NCI-H460 (cell line): ENCODE results near the gene POC1A. TPM values are rescaled to one million over a fixed set of nuclear protein-coding genes. Genes with fewer than 3 reads are reported as not detected.

ENCODE experiments used
- DNase-seq: peaks from one replicate; pipeline ENCODE4 v3.0.0-alpha.2; 2016; ENCODE audit warnings: low read depth; ENCODE audit errors: extremely low read depth
- total RNA-seq: library from RNA; depleted of rRNA; stranded (reverse); fragments of >200 nt; shearing (Covaris generic); gene quantifications from 2 replicates; pipeline ENCODE4 v1.2.3, GENCODE V29; 2014

The POC1A gene
- total RNA-seq, 1 experiment from 2014 or later: 11.0 TPM

- DNase-seq: no peak
Observed at GRCh38 chr3:52134761-52135160, 19.5 kb downstream of the POC1A start.

DNA sequence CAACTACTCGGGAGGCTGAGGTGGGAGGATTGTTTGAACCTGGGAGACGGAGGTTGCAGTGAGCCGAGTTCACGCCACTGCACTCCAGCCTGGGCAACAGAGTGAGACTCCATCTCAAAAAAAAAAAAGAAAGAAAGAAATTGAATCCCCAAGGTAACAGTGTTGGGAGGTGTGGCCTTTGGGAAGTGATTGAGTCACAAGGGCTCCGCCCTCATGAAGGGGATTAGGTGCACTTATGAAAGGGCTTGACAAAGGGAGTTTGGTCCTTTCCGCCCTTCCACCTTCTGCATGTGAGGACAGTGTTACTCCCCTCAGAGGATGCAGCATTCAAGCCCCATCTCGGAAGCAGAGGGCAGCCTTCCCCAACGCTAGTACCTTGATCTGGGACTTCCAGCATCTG is 21.3 kb downstream of the POC1A start:
- DNase-seq: no peak

DNA sequence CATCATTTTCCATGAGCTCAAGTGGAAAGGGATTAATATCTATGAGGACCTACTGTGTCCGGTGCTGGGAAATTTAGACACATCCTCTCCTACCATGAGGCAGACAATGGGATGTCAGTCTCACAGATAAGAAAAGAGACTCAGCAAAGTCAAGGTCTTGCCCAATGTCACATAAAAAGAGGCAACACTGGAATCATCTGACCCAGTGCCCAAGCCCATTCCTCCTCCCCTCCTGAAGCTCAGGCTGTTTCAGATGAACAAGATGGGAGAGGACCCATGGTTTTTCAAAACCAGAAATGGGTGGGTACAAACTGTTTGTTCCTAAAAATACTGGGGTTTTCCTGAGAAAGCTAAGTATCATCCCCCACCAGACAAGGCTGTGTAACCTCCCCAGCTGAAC is 22.2 kb downstream of the POC1A start:
- no peak for DNase-seq

DNA sequence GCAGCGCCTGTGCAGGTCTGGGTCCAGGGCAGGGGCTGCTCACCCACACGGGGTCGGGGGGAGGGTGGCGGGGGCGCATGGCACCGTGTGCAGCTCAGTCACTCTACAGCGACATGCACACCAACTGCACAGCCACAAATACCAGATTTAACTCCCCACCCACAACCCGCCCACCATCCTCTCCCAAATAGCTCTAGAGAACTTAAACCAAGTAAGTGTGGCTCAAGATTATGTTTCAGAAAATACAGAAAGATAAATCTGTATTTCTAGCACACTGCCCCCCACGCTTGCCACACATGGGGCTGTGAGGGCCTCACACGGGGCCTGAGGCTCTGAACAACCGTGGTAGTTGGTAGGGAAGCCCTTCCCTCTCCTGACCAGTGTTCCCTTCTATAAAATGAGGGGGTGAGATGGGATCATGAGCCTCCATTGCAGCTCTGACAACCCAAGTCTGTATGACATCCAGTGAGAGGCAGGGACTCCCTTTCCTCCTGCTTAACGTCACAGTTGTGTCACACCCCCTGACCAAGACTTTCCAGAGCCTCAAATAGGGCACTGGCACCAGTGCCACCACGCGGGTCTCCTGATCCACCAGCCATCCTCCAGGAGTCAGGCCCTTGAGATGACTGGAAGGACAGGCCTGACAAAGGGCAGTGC is 23.1 kb downstream of the POC1A start:
- no peak for DNase-seq

GRCh38 chr3:52128118-52128683 is 26.0 kb downstream of the POC1A start:
- DNase-seq: no peak

DNA sequence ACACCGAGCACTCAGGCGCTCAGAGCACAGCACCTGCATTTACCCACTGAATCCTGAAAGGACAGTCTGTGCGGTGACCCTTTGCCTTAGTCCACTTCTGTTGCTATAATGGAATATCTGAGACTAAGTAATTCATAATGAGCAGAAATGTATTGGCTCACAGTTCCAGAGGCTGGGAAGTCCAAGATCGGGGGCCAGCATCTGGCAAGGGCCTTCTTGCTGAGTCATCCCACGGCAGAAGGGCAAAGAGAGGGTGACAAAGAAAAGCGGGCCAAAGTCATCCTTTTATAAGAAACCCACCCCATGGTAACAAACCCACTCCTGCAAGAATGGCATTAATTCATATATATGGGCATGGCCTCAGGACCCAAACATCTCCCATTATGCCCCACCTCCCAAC is 27.7 kb downstream of the POC1A start:
- DNase-seq: no peak

DNA sequence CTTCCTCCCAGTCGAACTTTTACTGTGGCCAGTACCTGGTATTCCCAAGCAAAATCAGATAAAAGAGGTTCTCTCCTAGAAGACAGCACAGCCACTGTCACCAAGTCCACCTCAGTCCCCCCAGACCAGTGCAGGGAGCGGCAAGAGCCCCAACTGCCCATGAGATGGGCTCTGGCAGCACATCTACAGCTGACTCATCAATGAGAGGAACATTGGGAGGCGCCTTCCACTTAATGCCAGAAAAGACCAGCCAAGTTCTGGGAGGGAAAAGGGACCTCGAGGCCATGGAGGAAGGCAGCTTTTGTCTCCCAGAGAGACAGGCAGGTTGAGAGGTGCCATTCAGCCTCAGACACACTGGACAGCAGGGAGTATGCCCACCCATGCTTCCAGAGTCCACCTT is 28.2 kb downstream of the POC1A start:
- no peak for DNase-seq

- DNase-seq: no peak
Observed at GRCh38 chr3:52124766-52125165, 29.5 kb downstream of the POC1A start.

DNA sequence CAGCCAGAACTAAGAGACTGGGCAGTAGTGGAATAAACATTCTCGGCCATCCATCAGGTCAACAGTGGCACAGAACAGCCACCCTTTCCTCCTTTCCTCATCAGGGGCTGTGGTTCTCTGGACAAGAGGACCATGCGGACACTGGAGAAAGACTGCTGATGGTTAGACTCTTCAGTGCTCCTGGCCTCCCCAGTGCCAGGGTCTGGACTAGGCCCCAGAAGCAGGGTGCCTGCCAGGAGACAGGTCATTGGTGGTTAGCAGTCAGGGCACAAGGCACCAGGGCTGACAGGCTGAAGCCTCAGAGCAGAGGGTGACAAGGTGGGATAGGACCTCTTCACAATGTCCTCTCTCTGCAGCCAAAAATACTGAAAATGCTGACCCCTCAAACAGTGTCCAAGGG is 30.1 kb downstream of the POC1A start:
- no peak for DNase-seq

DNA sequence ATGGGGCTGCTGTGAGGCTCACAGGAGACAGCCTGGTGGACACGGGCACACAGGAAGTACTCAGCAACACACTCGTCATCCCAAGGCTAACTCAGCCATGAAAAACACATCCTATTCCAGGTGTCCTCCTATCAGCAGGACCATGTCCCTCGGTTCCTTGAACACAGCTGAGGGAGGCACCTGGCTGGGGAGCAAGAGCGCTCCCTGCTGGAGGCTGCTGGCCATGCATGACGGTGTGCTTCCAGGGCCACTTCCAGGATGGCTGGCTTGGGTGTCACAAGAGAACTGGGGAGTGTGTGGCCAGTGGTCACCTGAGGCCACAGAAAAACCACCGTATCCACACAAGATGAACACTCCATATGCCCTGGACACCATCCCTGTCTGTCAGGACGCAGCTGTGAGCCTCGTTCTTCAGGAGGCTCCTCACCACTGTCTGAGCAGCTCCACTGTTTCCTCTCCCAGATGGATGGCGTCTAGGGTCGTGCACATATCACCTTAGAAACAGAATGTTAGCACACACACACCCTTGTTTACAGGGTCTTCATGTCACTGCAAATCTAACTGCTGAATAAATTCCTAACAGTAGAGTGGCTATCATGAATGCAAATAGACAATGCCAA is 31.0 kb downstream of the POC1A start:
- peak; percentile 43 for DNase-seq

DNA sequence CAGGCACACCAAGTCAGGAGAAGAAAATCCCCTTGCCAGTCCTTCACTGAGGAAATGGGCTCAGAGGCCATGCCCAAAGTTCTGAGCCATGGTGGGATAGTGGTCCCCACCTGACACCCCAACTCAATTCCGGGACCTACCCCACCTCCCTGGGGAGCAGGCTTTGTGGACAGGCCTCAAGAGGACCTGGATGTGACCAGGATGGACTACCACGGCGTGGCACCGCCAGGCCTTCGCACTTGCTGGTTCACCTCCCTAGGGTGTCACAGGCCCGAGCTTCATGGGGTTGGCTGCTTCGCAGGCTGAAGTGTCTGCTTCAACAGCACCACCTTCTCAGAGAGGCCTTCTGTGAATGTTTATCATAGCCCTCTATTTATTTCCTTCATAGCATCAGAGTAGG is 31.7 kb downstream of the POC1A start:
- DNase-seq: no peak

GRCh38 chr3:52121813-52122212 is 32.4 kb downstream of the POC1A start:
- DNase-seq: no peak

DNA sequence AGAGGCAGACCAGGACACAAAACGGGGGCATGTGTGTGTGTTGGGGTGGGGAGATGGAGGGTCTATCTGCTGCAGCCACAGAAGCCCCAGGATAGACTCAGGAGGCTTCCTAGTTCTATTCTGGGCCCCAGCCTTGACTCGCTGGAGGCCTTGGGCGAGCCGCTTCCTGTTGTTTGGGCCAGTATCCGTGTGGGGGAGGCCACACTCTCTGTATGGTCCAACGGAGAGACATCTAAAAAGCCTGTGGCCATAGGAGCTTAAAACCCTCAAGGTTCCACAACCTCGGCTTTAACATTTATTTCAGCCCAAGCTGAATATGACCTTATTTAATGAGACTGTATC is 32.8 kb downstream of the POC1A start:
- no peak for DNase-seq

- no peak for DNase-seq
Observed at GRCh38 chr3:52120556-52121463, 33.4 kb downstream of the POC1A start.

DNA sequence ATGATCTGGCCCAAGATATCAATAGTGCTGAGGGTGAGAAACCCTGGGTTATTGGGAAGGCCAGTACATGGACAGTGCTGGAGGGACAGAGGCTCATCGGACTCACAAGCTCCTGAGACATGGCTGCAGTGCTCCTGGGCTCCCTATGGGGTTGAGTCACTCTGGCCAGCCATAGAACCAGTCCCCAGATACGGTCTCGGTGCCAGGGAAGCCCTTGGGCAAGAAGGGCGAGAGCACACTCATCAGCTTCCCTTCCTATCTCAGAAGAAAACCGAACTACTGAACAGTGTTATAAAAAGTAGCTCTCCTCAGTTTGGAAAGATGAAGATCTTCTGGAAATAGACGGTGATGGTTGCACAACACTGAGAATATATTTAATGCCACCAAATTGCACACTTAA is 34.4 kb downstream of the POC1A start:
- DNase-seq: no peak

- DNase-seq: no peak
Observed at GRCh38 chr3:52119099-52119498, 35.1 kb downstream of the POC1A start.

DNA sequence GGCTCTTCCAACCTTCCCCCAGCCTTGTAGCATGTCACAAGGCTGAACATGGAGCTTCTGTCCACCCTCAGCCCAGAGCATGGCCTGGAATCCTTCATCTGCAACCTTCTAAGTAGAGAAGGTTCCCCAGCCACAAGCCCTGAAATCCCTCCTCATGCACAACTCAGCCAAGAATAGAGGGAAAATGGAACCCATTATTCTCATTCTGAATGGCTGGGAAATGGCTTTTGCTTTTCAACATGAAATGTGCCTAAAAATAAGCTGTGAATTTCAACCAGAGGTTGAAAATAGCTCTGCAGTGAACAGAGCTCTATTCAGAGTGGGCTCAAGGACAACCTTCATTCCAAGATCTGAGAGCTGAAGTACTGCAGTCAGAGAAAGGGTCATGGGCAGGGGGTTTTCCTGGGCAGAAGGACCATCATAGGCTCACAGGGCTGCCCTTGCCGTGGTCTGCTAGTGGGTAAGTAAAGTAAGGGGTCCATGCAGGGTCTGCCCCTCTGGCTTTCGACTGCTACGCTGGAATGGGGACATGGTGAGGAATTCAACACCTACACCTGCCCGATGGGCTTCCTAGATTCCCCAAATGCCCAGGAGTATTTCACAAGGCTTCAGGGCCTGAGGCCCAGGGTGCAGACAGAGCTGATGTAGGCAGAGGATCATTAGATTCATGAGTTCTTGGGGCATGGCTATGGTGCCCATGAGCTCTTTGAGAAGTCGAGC is 35.9 kb downstream of the POC1A start:
- DNase-seq: no peak

DNA sequence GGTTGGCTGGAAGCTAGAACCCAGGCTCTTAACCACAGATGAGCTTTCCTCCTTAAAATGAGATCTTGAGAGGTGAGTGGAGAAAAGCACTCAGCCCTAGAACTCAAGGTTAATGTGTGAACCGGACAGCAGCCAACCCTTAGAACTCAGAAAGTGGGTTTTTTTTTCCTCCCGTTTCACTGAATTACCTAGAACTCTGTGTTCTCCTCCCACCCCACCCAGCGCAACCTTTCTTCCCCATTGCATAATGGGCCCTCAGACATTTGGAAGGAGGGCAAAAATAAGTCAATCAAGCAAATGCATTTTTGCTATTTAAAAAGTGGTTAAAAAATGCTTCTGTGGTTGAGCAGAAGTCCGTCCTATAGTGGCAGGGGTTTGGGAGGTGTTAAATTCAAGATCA is 36.7 kb downstream of the POC1A start:
- no peak for DNase-seq

DNA sequence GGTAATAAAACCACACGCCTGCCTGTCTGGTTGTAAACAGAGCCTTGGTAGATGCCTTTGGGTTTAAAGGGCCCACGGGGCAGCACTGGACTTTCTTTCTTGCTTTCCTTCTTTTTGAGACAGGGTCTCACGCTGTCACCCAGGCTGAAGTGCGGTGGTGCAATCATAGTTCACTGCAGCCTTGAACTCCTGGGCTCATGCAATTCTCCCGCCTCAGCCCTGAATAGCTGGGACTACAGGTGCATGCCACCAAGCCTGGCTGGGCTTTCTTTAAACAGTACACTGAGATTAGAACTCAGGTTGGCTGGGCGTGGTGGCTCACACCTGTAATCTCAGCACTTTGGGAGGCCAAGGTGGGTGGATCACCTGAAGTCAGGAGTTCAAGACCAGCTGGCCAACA is 42.2 kb downstream of the POC1A start:
- DNase-seq: no peak

- DNase-seq: no peak
Observed at GRCh38 chr3:52110502-52110901, 43.7 kb downstream of the POC1A start.
